ENCODE measurements around the gene ANKRD29. TPM values are rescaled to one million over a fixed set of nuclear protein-coding genes. Genes with fewer than 3 reads are reported as not detected.

Gene ANKRD29
- total and polyA plus RNA-seq, 7 donors = 2.5 to 31.0 (median 4.2) TPM

GRCh38 chr18:23682045-23682444, 19.3 kb upstream of the ANKRD29 start:
- Histone ChIP-seq H3K27ac (no peak overlapping the region), H3K27me3 (no peaks in the 10 kb centered on the region), H3K4me1 (peaks cover 0 to 10% (median 0%) of the 10 kb centered on the region in 4 donors), H3K4me3 (no peak overlapping the region), H3K9me3 (no peaks in the 10 kb centered on the region), H3K36me3 (no peaks in the 10 kb centered on the region)
- TF ChIP-seq EP300 (IDR thresholded peaks at IDR 0.05) (no peak), CTCF (IDR thresholded peaks at IDR 0.05) (no peak), POLR2AphosphoS5 (IDR thresholded peaks at IDR 0.05) (no peak), POLR2A (IDR thresholded peaks at IDR 0.05) (no peak)
- WGBS, 2 donors = 84 to 93% methylated on average over 2 of the region's 2 CpGs
- intact Hi-C loops (cut with DNase I) = loop anchor here (10.0 kb wide), 2 partner anchors 133 to 233 kb away; no protein-coding TSS in a partner anchor
- DNase-seq = no peak

- intact Hi-C loops (cut with DNase I) = no loop called here
- Histone ChIP-seq H3K4me3 (no peak overlapping the region), H3K27ac (no peak overlapping the region), H3K36me3 (no peaks in the 10 kb centered on the region), H3K4me1 (no peaks in the 10 kb centered on the region), H3K9me3 (no peaks in the 10 kb centered on the region), H3K27me3 (no peaks in the 10 kb centered on the region)
- WGBS, 2 donors = 89 to 91% methylated on average over 3 of the region's 3 CpGs
- TF ChIP-seq POLR2A (IDR thresholded peaks at IDR 0.05) (no peak), EP300 (IDR thresholded peaks at IDR 0.05) (no peak), POLR2AphosphoS5 (IDR thresholded peaks at IDR 0.05) (no peak), CTCF (IDR thresholded peaks at IDR 0.05) (no peak)
- DNase-seq = no peak
Measured at GRCh38 chr18:23675896-23676295, 13.2 kb upstream of the ANKRD29 start.

GRCh38 chr18:23675236-23675635, 12.5 kb upstream of the ANKRD29 start:
- intact Hi-C loops (cut with DNase I) = no loop called here
- H3K27ac ChIP-seq = no peak overlapping the region
- DNase-seq = no peak
- H3K36me3 ChIP-seq = no peaks in the 10 kb centered on the region
- H3K4me1 ChIP-seq = no peaks in the 10 kb centered on the region
- no peaks in the 10 kb centered on the region for H3K9me3 ChIP-seq
- H3K27me3 ChIP-seq = no peaks in the 10 kb centered on the region
- H3K4me3 ChIP-seq = no peak overlapping the region
- TF ChIP-seq EP300 (IDR thresholded peaks at IDR 0.05) (no peak), POLR2A (IDR thresholded peaks at IDR 0.05) (no peak), CTCF (IDR thresholded peaks at IDR 0.05) (no peak), POLR2AphosphoS5 (IDR thresholded peaks at IDR 0.05) (no peak)

GRCh38 chr18:23673725-23674124, 11.0 kb upstream of the ANKRD29 start:
- intact Hi-C loops (cut with DNase I) = no loop called here
- H3K27me3 ChIP-seq = peaks cover 0 to 6% (median 0%) of the 10 kb centered on the region in 3 donors
- no peaks in the 10 kb centered on the region for H3K36me3 ChIP-seq
- H3K4me1 ChIP-seq = no peaks in the 10 kb centered on the region
- 70 to 77% methylated on average over 1 of the region's 1 CpG for WGBS, 2 donors
- no peak for TF ChIP-seq CTCF (IDR thresholded peaks at IDR 0.05)
- TF ChIP-seq POLR2A (IDR thresholded peaks at IDR 0.05) = no peak
- no peak for TF ChIP-seq EP300 (IDR thresholded peaks at IDR 0.05)
- H3K4me3 ChIP-seq = no peak overlapping the region
- no peak for DNase-seq
- H3K27ac ChIP-seq = no peak overlapping the region
- no peaks in the 10 kb centered on the region for H3K9me3 ChIP-seq

- TF ChIP-seq POLR2A (IDR thresholded peaks at IDR 0.05) = no peak
- TF ChIP-seq EP300 (IDR thresholded peaks at IDR 0.05) = no peak
- no peak for TF ChIP-seq POLR2AphosphoS5 (IDR thresholded peaks at IDR 0.05)
- TF ChIP-seq CTCF (IDR thresholded peaks at IDR 0.05) = no peak
- Histone ChIP-seq H3K9me3 (no peaks in the 10 kb centered on the region), H3K4me1 (no peaks in the 10 kb centered on the region), H3K27ac (no peak overlapping the region), H3K4me3 (no peak overlapping the region), H3K27me3 (peaks cover 0 to 6% (median 0%) of the 10 kb centered on the region in 3 donors), H3K36me3 (no peaks in the 10 kb centered on the region)
- peak; percentile 26 for DNase-seq
- intact Hi-C loops (cut with DNase I) = no loop called here
- 80 to 90% methylated on average over 1 of the region's 1 CpG for WGBS, 2 donors
Measured at GRCh38 chr18:23671564-23671963, 8.9 kb upstream of the ANKRD29 start.

All from sigmoid colon (tissue), 7 donors.